NB4 (cell line): ENCODE results near the gene MROH7.

ENCODE experiments used
- POLR2A ChIP-seq: IDR thresholded peaks from 2 replicates; pipeline ENCODE4 v1.6.1; 2011; ENCODE audit warnings: mild to moderate bottlenecking; ENCODE audit not compliant: insufficient read length; ENCODE audit errors: extremely low read depth
- TF ChIP-seq, protein P1 (sequence below): IDR thresholded peaks from one replicate; pipeline ENCODE4 v1.5.1; 2012; ENCODE audit warnings: low read depth, low read length

- TF ChIP-seq, protein P1, sequence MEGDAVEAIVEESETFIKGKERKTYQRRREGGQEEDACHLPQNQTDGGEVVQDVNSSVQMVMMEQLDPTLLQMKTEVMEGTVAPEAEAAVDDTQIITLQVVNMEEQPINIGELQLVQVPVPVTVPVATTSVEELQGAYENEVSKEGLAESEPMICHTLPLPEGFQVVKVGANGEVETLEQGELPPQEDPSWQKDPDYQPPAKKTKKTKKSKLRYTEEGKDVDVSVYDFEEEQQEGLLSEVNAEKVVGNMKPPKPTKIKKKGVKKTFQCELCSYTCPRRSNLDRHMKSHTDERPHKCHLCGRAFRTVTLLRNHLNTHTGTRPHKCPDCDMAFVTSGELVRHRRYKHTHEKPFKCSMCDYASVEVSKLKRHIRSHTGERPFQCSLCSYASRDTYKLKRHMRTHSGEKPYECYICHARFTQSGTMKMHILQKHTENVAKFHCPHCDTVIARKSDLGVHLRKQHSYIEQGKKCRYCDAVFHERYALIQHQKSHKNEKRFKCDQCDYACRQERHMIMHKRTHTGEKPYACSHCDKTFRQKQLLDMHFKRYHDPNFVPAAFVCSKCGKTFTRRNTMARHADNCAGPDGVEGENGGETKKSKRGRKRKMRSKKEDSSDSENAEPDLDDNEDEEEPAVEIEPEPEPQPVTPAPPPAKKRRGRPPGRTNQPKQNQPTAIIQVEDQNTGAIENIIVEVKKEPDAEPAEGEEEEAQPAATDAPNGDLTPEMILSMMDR, result no peak
- TF ChIP-seq POLR2A, result no peak
Observed at GRCh38 chr1:54610601-54611580, 30.7 kb upstream of the MROH7 start.
